Neutrophil (primary cell): Measurements from ENCODE around the gene OAS3.

Experiments used
- H3K27ac ChIP-seq: fragments of 200-600 bp; sonication (generic); 2 replicates; pipeline ENCODE4 v1.5.1; 2016; ENCODE audit warnings: mild to moderate bottlenecking, moderate library complexity
- H3K27me3 ChIP-seq: fragments of 200-600 bp; sonication (generic); 2 replicates; pipeline ENCODE4 v1.6.0; 2016; ENCODE audit warnings: mild to moderate bottlenecking
- H3K36me3 ChIP-seq: fragments of 200-600 bp; sonication (generic); 2 replicates; pipeline ENCODE4 v1.5.1; 2017
- H3K4me1 ChIP-seq, 2 experiments: fragments of 200-600 bp in 1 of 2; sonication (generic) in 1 of 2; 1 replicate in 1 of 2; 2 replicates in 1 of 2; pipeline versions ENCODE4 v1.5.1 to v1.6.1; 2013 to 2016; ENCODE audit warnings: low read depth in 1 of 2, low read length in 1 of 2, mild to moderate bottlenecking in 1 of 2, moderate library complexity in 1 of 2; ENCODE audit not compliant: control insufficient read depth in 1 of 2, insufficient read depth in 1 of 2
- H3K4me3 ChIP-seq, 2 experiments: fragments of 200-600 bp in 1 of 2; sonication (generic) in 1 of 2; 1 replicate in 1 of 2; 2 replicates in 1 of 2; pipeline ENCODE4 v1.5.1; 2013 to 2016; ENCODE audit warnings: low read depth in 1 of 2, low read length in 1 of 2, mild to moderate bottlenecking in 1 of 2, moderate library complexity in 1 of 2
- H3K9me3 ChIP-seq: fragments of 200-600 bp; sonication (generic); 2 replicates; pipeline ENCODE4 v1.5.1; 2016
- TF ChIP-seq, protein P1 (sequence below): fragments of 200-600 bp; sonication (generic); IDR thresholded peaks from 2 replicates; pipeline ENCODE4 v1.5.1; 2016; ENCODE audit warnings: antibody characterized with exemption

OAS3 gene

DNA sequence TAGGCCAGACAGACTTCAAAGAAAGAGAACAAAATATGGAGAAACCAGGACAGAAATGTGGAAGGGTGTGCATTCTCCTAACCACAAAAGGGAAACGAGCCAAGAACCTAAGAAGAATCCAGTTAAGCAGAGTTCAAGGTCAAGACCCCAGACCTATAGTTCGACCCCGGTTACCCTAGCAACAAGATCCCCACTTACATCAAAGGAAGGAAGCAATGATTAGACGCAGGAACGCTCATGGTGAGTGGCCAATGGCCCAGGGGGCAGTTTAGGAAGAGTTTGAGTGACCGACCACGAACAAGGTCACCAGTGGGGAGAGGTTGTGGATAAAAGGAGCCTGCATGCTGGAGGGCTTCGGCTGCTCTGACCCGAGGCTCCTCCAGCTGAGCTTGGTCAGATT lies 76.3 kb downstream of the OAS3 start:
- no peaks in the 10 kb centered on the region for H3K36me3 ChIP-seq
- H3K4me1 ChIP-seq = no peaks in the 10 kb centered on the region
- H3K9me3 ChIP-seq = no peaks in the 10 kb centered on the region
- no peak overlapping the region for H3K4me3 ChIP-seq
- no peaks in the 10 kb centered on the region for H3K27me3 ChIP-seq
- TF ChIP-seq, protein P1, sequence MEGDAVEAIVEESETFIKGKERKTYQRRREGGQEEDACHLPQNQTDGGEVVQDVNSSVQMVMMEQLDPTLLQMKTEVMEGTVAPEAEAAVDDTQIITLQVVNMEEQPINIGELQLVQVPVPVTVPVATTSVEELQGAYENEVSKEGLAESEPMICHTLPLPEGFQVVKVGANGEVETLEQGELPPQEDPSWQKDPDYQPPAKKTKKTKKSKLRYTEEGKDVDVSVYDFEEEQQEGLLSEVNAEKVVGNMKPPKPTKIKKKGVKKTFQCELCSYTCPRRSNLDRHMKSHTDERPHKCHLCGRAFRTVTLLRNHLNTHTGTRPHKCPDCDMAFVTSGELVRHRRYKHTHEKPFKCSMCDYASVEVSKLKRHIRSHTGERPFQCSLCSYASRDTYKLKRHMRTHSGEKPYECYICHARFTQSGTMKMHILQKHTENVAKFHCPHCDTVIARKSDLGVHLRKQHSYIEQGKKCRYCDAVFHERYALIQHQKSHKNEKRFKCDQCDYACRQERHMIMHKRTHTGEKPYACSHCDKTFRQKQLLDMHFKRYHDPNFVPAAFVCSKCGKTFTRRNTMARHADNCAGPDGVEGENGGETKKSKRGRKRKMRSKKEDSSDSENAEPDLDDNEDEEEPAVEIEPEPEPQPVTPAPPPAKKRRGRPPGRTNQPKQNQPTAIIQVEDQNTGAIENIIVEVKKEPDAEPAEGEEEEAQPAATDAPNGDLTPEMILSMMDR = no peak
- no peak overlapping the region for H3K27ac ChIP-seq

DNA sequence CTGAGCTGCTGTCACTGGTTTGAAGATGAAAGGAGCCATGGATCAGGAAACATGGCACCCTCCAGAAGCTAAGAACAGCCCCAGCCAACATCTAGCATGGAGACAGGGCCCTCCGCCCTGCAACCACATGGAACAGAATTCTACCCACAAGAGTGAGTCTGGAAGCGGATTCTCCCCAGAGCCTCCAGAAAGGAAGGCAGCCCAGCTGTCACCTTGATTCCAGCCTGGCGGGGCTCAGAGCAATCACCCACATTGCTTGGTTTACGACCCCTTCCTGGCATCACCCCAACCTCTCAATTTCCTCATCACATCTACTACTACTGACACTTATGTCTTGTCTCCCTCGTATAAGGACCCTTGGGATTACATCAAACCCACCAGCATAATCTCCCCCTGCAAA lies 78.5 kb downstream of the OAS3 start:
- Histone ChIP-seq H3K27ac (no peak overlapping the region), H3K9me3 (no peaks in the 10 kb centered on the region), H3K4me1 (no peaks in the 10 kb centered on the region), H3K27me3 (no peaks in the 10 kb centered on the region), H3K4me3 (no peak overlapping the region), H3K36me3 (no peaks in the 10 kb centered on the region)
- TF ChIP-seq, protein P1 = no peak

DNA sequence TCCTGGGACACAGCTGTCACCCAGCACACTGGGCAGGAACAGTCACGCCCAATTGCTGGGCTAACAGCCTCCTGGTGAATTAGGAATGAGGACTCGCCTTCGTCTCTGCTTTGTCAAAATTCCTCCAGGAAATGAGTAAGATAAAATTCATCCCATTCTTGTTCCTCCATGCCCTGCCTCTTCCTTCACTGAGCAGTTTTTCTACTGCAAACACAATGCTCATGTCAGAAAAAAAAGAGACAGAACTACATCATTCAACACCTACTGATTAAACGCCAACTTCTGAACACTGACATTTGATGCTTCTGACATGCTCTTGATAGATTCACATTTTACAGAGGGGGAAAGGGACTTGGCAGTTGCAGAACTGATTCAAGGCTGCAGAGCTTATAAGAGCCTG lies 80.8 kb downstream of the OAS3 start:
- Histone ChIP-seq H3K36me3 (no peaks in the 10 kb centered on the region), H3K27me3 (no peaks in the 10 kb centered on the region), H3K4me1 (no peaks in the 10 kb centered on the region), H3K27ac (no peak overlapping the region), H3K9me3 (no peaks in the 10 kb centered on the region), H3K4me3 (no peak overlapping the region)
- TF ChIP-seq, protein P1 = no peak

DNA sequence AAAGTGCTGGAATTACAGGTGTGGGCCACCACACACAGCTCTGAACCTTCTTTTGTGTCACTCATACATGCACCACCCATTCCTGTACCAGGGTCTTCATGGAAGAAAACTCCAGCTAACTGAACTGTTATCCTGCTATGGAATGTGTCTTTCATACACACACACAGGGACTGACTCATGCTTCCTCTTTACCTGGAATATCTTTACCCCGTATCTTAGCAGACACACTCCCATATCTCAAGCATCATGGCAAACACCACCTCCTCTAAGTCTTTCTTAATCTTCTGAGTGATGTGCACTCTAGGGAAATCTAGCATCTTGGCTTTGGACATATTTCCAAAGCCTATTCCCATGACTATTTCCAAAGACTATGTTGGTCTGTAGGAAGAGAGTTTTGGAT lies 83.2 kb downstream of the OAS3 start:
- Histone ChIP-seq H3K36me3 (no peaks in the 10 kb centered on the region), H3K9me3 (no peaks in the 10 kb centered on the region), H3K27ac (no peak overlapping the region), H3K4me3 (no peak overlapping the region), H3K27me3 (no peaks in the 10 kb centered on the region), H3K4me1 (no peaks in the 10 kb centered on the region)
- TF ChIP-seq, protein P1 = no peak
